Activated gamma-delta T cell treated with anti-CD3 and anti-CD28 coated beads, Interleukin-2, amount 50 U/mL, for 16 hours (primary cell): Measurements from ENCODE around the gene TPX2.
A peak's percentile ranks its signal among the peaks of the same experiment; 100 is the strongest.

Experiments
- DNase-seq: peaks from one replicate; pipeline ENCODE4 v3.0.0-alpha.2; 2020; ENCODE audit warnings: low read depth

Gene TPX2

GRCh38 chr20:31738729-31739549 lies at the start of gene TPX2:
TSS of gene TPX2 (plus strand) at chr20:31739290. CDS start at chr20:31757477, 18,187 bp downstream.
- peak; percentile 51 for DNase-seq

- no peak for DNase-seq
Measured at GRCh38 chr20:31690124-31690666, 48.9 kb upstream of the TPX2 start.

GRCh38 chr20:31691646-31692275 lies 47.3 kb upstream of the TPX2 start:
- DNase-seq = no peak

GRCh38 chr20:31693402-31693801 lies 45.7 kb upstream of the TPX2 start:
- DNase-seq = no peak

GRCh38 chr20:31693987-31694661 lies 45.0 kb upstream of the TPX2 start:
- no peak for DNase-seq

- DNase-seq = no peak
Measured at GRCh38 chr20:31694842-31695593, 44.1 kb upstream of the TPX2 start.

GRCh38 chr20:31695849-31696804 lies 43.0 kb upstream of the TPX2 start:
- DNase-seq = no peak

GRCh38 chr20:31698243-31698802 lies 40.8 kb upstream of the TPX2 start:
- DNase-seq = no peak

- DNase-seq = no peak
Measured at GRCh38 chr20:31698803-31699718, 40.0 kb upstream of the TPX2 start.

- DNase-seq = no peak
Measured at GRCh38 chr20:31699801-31700728, 39.0 kb upstream of the TPX2 start.

GRCh38 chr20:31700747-31701146 lies 38.3 kb upstream of the TPX2 start:
- no peak for DNase-seq

- no peak for DNase-seq
Measured at GRCh38 chr20:31701591-31701990, 37.5 kb upstream of the TPX2 start.

GRCh38 chr20:31704225-31705119 lies 34.6 kb upstream of the TPX2 start:
- DNase-seq = no peak

GRCh38 chr20:31705191-31705590 lies 33.9 kb upstream of the TPX2 start:
- no peak for DNase-seq

- no peak for DNase-seq
Measured at GRCh38 chr20:31705598-31706597, 33.2 kb upstream of the TPX2 start.
